Uterus (tissue), 4 donors: Measurements from ENCODE around the gene DNAJB11. TPM values are rescaled to one million over a fixed set of nuclear protein-coding genes. Genes with fewer than 3 reads are reported as not detected.

ENCODE experiments used
- DNase-seq, 2 donors: peaks; one replicate each; pipeline ENCODE4 v3.0.0-alpha.2; 2019 to 2020
- H3K27ac ChIP-seq, 2 donors: fragments of 200-600 bp; sonication (generic); 1 replicate in 1 of 2; 2 replicates in 1 of 2; pipeline ENCODE4 v1.5.1; 2016 to 2018
- H3K27me3 ChIP-seq, 2 donors: fragments of 200-600 bp; sonication (generic); one replicate each; pipeline ENCODE4 v1.5.1; 2018 to 2019; ENCODE audit warnings: control low read depth in 1 of 2
- H3K36me3 ChIP-seq, 2 donors: fragments of 200-600 bp; sonication (generic); one replicate each; pipeline ENCODE4 v1.5.1; 2019; ENCODE audit warnings: control low read depth in 1 of 2
- H3K4me1 ChIP-seq, 2 donors: fragments of 200-600 bp; sonication (generic); one replicate each; pipeline ENCODE4 v1.5.1; 2018 to 2019; ENCODE audit warnings: control low read depth in 1 of 2
- H3K4me3 ChIP-seq, 2 donors: fragments of 200-600 bp; sonication (generic); 1 replicate in 1 of 2; 2 replicates in 1 of 2; pipeline ENCODE4 v1.5.1; 2018 to 2019; ENCODE audit warnings: mild to moderate bottlenecking in 1 of 2
- H3K9me3 ChIP-seq, 2 donors: fragments of 200-600 bp; sonication (generic); one replicate each; pipeline ENCODE4 v1.5.1; 2019; ENCODE audit warnings: control low read depth in 1 of 2
- CTCF ChIP-seq, 4 experiments: fragments of 200-600 bp in 2 of 4; fragments of 450-650 bp in 2 of 4; sonication (generic) in 2 of 4; IDR thresholded peaks; one replicate each; pipeline ENCODE4 v1.5.1; 2016 to 2019; ENCODE audit warnings: antibody characterized with exemption in 4 of 4, mild to moderate bottlenecking in 2 of 4, moderate library complexity in 1 of 4
- POLR2A ChIP-seq, 2 donors: fragments of 450-650 bp; IDR thresholded peaks; one replicate each; pipeline ENCODE4 v1.6.1; 2016; ENCODE audit warnings: antibody characterized with exemption in 2 of 2, mild to moderate bottlenecking in 1 of 2, moderate library complexity in 1 of 2
- intact Hi-C: fragments of 100-400 bp; cut with DNase I; formaldehyde crosslinking; loops from one replicate; pipeline ENCODE4 v1.15.1; 2023; ENCODE audit warnings: low total_unique reads
- total RNA-seq, 4 donors: library from RNA; depleted of rRNA in 3 of 4; stranded (reverse); fragments of >200 nt in 3 of 4; gene quantifications; one replicate each; pipeline versions ENCODE4 v1.1.0 to v1.2.4, GENCODE V29; 2014 to 2023
- donor health status: DM: yes; HTN: yes; CAD: no.

Gene DNAJB11
- total RNA-seq, 4 donors from 2014 or later: 26.2 to 68.8 (median 40.0) TPM

- no peak for TF ChIP-seq CTCF (IDR thresholded peaks at IDR 0.05)
- TF ChIP-seq POLR2A (IDR thresholded peaks at IDR 0.05): no peak
- Histone ChIP-seq H3K9me3 (no peaks in the 10 kb centered on the region), H3K27me3 (no peaks in the 10 kb centered on the region), H3K36me3 (no peaks in the 10 kb centered on the region), H3K4me1 (no peaks in the 10 kb centered on the region), H3K4me3 (no peak overlapping the region), H3K27ac (no peak overlapping the region)
- intact Hi-C loops: no loop called here
- no peak for DNase-seq
Measured at GRCh38 chr3:186599785-186600166, 29.3 kb downstream of the DNAJB11 start.

DNA sequence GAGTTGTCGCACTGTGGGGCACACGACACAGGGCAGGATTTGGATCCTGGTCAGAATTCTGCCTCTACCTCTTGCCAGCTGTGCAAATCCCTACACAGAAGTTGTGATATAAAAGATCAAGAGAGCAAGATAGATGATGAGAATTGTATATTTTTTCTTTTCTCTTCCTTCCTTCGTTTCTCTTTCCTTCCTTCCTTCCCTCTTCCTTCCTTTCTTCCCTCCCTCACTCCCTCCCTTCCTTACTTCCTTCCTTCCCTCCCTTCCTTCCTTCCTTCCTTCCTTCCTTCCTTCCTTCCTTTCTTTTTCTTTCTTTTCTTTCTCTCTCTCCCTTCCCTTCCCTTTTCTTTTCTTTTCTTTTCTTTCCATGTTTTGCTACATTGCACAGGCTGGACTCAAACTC lies 30.4 kb downstream of the DNAJB11 start:
- intact Hi-C loops: no loop called here
- Histone ChIP-seq H3K9me3 (no peaks in the 10 kb centered on the region), H3K36me3 (no peaks in the 10 kb centered on the region), H3K27me3 (no peaks in the 10 kb centered on the region), H3K4me1 (no peaks in the 10 kb centered on the region), H3K27ac (no peak overlapping the region), H3K4me3 (no peak overlapping the region)
- DNase-seq: no peak
- TF ChIP-seq POLR2A (IDR thresholded peaks at IDR 0.05) (no peak), CTCF (IDR thresholded peaks at IDR 0.05) (no peak)

- intact Hi-C loops: no loop called here
- H3K4me3 ChIP-seq: no peak overlapping the region
- H3K4me1 ChIP-seq: no peaks in the 10 kb centered on the region
- H3K27ac ChIP-seq: no peak overlapping the region
- DNase-seq: no peak
- H3K27me3 ChIP-seq: no peaks in the 10 kb centered on the region
- TF ChIP-seq CTCF (IDR thresholded peaks at IDR 0.05) (no peak), POLR2A (IDR thresholded peaks at IDR 0.05) (no peak)
- no peaks in the 10 kb centered on the region for H3K36me3 ChIP-seq
- no peaks in the 10 kb centered on the region for H3K9me3 ChIP-seq
Measured at GRCh38 chr3:186603159-186603558, 32.6 kb downstream of the DNAJB11 start.

DNA sequence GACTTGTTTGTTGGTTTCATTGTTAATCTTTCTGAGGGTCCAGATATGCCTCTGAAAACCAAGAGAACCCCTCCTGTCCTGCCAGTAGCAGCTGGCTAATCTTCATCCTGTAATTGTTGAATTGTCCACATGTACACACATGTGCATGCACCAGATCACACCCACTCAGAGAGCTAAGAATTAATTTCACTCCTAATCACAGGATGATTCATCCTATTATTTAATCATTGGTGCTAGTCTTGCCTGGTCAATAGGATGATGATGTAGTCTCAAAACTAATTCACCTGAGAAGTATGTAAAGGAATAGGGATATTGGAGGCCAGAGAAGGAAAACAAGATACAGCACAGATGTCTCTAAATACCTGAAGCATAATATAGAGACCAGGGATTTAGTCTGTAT lies 34.6 kb downstream of the DNAJB11 start:
- Histone ChIP-seq H3K4me3 (no peak overlapping the region), H3K27ac (no peak overlapping the region), H3K9me3 (no peaks in the 10 kb centered on the region), H3K36me3 (no peaks in the 10 kb centered on the region), H3K4me1 (no peaks in the 10 kb centered on the region), H3K27me3 (no peaks in the 10 kb centered on the region)
- intact Hi-C loops: no loop called here
- TF ChIP-seq POLR2A (IDR thresholded peaks at IDR 0.05) (no peak), CTCF (IDR thresholded peaks at IDR 0.05) (no peak)
- no peak for DNase-seq

DNA sequence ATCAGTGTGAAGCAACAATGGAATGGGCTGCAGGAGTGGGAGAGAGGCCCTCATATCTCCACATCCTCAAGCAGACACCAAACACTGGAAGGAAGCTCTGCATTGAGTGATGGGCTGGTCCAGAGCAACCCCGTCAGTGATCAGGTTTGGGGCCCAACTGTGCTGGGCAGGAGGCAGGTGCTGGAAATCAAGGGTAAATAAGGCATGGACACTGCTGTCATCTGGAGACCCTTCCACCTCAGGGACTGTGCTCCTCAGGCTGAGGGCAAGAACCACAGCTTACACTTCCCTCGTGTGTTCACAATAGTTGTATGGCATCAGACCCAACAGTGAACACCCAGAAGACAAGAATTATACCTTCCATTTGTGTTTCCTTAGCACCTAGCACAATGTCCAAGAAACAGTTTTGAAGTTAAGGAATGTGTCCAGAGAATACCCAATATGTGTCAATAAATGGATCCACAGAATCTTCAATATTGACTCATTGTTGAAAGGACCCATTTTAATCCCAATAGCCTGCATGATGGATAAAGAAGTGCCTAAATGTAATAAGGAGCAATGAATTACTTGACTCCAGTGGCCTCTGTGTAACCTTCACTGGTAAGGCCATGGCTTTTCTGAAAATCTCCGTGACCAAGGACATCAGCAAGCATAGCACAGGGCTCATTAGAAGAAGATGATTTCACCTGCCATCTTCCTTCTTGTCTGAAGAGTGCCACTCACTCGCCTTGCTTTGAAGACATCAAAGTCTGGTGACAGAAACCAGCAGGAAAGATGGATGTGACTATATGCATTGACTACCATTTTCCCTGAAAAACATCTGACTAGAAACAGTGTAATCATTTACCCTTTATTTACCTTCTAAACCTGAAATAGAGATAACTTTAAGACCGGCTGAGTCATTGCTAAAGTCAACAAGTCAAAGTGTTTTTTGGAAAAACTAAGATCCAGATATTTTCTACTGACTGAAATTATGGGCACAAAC lies 35.3 kb downstream of the DNAJB11 start:
- no peaks in the 10 kb centered on the region for H3K27me3 ChIP-seq
- H3K4me3 ChIP-seq: no peak overlapping the region
- H3K27ac ChIP-seq: no peak overlapping the region
- intact Hi-C loops: no loop called here
- no peak for DNase-seq
- no peaks in the 10 kb centered on the region for H3K4me1 ChIP-seq
- TF ChIP-seq CTCF (IDR thresholded peaks at IDR 0.05): no peak
- no peak for TF ChIP-seq POLR2A (IDR thresholded peaks at IDR 0.05)
- H3K9me3 ChIP-seq: no peaks in the 10 kb centered on the region
- no peaks in the 10 kb centered on the region for H3K36me3 ChIP-seq
